Measurements from ENCODE around the gene PRR32.
"Not testable (repeated sequence)": the region's sequence is repeated elsewhere in the genome, so short reads cannot be mapped to it uniquely, and the experiment has no call there.

Gene PRR32

DNA sequence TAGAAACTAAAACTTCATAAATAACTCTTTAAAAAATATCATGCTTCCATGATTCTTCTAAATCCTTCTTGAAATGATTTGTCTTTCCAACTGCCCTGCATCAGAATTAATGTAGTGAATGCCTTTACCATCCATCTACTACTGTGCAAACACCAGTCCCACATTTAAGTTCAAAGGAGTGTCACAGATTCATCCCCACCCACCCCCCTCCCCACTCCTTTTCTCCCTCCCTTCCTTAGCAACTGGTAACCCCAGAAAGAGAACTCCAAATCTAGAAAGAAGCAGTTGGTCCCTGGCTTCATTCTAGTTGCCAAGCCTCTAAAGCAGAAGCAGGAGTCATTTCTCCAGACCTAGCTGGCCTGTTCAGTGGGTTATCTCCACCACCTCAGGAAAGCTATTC lies at the start of gene PRR32:
Gene PRR32 (plus strand): TSS at position 301 of the 400 bp plus-strand sequence. CDS start 115 bp downstream, outside the sequence.
- TF ChIP-seq, protein P1, sequence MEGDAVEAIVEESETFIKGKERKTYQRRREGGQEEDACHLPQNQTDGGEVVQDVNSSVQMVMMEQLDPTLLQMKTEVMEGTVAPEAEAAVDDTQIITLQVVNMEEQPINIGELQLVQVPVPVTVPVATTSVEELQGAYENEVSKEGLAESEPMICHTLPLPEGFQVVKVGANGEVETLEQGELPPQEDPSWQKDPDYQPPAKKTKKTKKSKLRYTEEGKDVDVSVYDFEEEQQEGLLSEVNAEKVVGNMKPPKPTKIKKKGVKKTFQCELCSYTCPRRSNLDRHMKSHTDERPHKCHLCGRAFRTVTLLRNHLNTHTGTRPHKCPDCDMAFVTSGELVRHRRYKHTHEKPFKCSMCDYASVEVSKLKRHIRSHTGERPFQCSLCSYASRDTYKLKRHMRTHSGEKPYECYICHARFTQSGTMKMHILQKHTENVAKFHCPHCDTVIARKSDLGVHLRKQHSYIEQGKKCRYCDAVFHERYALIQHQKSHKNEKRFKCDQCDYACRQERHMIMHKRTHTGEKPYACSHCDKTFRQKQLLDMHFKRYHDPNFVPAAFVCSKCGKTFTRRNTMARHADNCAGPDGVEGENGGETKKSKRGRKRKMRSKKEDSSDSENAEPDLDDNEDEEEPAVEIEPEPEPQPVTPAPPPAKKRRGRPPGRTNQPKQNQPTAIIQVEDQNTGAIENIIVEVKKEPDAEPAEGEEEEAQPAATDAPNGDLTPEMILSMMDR (IDR thresholded peaks at IDR 0.05; ENCODE audit: extremely low read depth, missing control alignments) = no peak
- DNase-seq (ENCODE audit: low spot score) = no peak

DNA sequence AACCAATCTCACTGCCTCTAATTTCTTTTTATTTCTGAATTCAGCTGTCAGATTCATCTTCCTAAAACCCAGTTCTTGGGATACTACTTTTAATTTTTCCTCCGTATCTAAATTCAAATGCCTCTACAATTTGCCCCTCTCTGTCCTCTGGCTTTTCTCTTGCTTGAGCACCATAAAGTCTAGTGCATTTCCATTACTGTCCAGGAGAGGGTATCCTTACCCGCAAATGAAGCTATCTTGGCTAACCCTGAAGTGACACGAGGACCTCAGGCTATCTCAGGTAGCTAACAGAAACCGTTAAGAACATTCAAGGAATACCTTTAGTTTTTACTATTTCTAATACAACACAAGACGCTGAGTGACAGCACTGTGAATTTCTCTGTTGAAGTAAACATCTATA lies 49.4 kb upstream of the PRR32 start:
- peak; percentile 4 for DNase-seq (ENCODE audit: low spot score)
- TF ChIP-seq, protein P1 (IDR thresholded peaks at IDR 0.05; ENCODE audit: extremely low read depth, missing control alignments) = peak; percentile 3

DNA sequence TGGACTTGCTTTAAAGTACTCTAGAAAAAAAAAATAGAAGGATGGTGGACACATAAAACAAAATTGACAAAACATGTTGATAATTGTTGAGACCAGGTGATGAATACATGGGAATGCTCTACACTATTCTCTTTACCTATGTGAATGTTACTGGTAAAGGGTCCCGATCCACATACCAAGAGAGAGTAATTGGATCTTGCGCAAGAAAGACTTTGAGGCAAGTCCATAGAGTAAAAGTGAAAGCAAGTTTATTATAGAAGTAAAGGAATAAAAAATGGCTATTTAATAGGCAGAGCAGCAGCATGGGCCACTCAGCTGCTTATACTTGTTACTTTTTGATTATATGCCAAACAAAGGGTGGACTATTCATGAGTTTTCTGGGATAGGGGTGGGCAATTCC lies 34.0 kb upstream of the PRR32 start:
- DNase-seq (ENCODE audit: low spot score) = no peak
- TF ChIP-seq, protein P1 (IDR thresholded peaks at IDR 0.05; ENCODE audit: extremely low read depth, missing control alignments) = no peak

DNA sequence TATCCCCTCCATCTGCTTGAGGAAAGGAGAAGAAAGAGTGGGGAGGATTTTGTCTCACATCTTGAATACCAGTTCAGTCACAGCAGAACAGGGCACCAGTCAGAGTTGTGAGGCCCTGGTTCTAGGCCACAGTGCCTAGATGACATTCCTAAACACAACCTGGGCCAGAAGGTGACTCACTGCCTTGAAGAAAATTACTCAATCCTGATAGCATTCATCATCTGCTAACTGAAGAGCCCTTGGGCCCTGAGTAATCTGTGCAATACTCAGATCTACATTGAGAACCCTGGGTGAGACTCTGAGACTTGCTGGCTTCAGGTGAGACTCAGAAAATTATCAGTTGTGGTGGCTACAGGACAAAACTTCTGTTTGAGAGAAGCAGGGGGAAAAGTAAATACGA lies 20.5 kb upstream of the PRR32 start:
- TF ChIP-seq, protein P1 (IDR thresholded peaks at IDR 0.05; ENCODE audit: extremely low read depth, missing control alignments) = no peak
- no peak for DNase-seq (ENCODE audit: low spot score)

DNA sequence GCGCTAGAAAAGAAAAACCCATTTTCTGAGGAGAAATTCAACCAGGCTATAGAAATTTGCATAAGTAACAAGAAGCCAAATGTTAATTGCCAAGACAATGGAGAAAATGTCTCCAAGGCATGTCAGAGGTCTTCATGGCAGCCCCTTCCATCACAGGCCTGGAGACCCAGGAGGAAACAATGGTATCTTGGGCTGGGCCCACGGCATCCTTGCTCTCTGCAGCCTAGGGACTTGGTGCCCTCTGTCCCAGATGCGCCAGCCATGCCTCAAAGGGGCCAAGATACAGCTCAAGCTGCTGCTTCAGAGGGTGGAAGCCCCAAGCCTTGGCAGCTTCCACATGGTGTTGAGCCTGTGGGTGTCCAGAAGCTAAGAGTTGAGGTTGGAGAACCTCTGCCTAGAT lies 12.7 kb upstream of the PRR32 start:
- DNase-seq (ENCODE audit: low spot score) = not testable (repeated sequence)

- TF ChIP-seq, protein P1 (IDR thresholded peaks at IDR 0.05; ENCODE audit: extremely low read depth, missing control alignments) = no peak
- no peak for DNase-seq (ENCODE audit: low spot score)
Measured at GRCh38 chrX:126815806-126816205, 3.7 kb upstream of the PRR32 start.

GRCh38 chrX:126820700-126821420 lies 1.3 kb downstream of the PRR32 start:
- no peak for DNase-seq (ENCODE audit: low spot score)

More at GRCh38 chrX:126820700-126821420, 1.3 kb downstream of the PRR32 start:
- TF ChIP-seq, protein P1 (IDR thresholded peaks at IDR 0.05; ENCODE audit: extremely low read depth, missing control alignments) = no peak

Measured in GM20000 (cell line).